ENCODE results near the gene MSMB. TPM values are rescaled to one million over a fixed set of nuclear protein-coding genes. Genes with fewer than 3 reads are reported as not detected.

MSMB gene
- total RNA-seq, 4 donors from 2014 or later = not detected

DNA sequence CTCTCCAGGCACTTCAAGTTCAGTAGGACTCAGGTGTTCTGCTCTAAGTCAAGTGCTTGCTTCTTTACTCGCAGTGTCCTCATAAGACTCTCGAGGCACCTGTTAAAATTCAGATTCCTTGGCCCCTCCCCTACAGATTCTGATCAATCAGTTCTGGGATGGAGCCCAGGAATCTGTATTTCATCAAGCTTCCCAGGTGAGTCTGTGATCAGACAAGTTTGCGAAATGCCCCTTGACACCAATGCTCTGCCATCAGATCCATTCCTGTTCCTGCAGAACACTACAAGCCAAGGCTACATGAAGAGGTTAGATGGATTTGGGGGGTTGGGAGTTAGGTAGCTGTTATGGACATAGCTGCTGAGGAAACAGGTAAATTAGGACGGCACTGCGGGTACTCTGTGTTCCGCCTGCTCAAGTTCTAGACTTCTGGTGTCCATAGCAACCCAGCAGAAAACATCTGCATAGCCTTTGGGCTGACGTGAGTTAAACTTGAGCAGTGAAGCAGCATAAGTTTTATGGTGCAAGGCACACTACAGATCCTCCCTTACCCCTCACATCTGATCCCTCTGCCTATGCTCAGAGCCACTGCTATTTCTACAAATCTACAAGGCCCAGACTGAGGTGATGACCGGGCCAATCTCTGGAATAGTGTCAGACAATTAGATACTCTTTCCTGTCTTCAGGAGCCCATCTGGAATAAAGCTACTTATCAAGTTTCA lies 8.8 kb downstream of the MSMB start:
- H3K27me3 ChIP-seq = peaks cover 0 to 5% of the 10 kb centered on the region in 2 donors
- TF ChIP-seq, protein P1, sequence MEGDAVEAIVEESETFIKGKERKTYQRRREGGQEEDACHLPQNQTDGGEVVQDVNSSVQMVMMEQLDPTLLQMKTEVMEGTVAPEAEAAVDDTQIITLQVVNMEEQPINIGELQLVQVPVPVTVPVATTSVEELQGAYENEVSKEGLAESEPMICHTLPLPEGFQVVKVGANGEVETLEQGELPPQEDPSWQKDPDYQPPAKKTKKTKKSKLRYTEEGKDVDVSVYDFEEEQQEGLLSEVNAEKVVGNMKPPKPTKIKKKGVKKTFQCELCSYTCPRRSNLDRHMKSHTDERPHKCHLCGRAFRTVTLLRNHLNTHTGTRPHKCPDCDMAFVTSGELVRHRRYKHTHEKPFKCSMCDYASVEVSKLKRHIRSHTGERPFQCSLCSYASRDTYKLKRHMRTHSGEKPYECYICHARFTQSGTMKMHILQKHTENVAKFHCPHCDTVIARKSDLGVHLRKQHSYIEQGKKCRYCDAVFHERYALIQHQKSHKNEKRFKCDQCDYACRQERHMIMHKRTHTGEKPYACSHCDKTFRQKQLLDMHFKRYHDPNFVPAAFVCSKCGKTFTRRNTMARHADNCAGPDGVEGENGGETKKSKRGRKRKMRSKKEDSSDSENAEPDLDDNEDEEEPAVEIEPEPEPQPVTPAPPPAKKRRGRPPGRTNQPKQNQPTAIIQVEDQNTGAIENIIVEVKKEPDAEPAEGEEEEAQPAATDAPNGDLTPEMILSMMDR (IDR thresholded peaks at IDR 0.05) = no peak
- no peak for TF ChIP-seq POLR2A (IDR thresholded peaks at IDR 0.05)
- H3K27ac ChIP-seq = no peak overlapping the region
- no peaks in the 10 kb centered on the region for H3K9me3 ChIP-seq
- WGBS, 2 donors = 88% methylated on average over 8 of the region's 8 CpGs
- H3K4me3 ChIP-seq = no peak overlapping the region
- H3K36me3 ChIP-seq = no peaks in the 10 kb centered on the region
- H3K4me1 ChIP-seq = no peaks in the 10 kb centered on the region
- DNase-seq (ENCODE audit: low spot score in 2 of 2) = no peak

DNA sequence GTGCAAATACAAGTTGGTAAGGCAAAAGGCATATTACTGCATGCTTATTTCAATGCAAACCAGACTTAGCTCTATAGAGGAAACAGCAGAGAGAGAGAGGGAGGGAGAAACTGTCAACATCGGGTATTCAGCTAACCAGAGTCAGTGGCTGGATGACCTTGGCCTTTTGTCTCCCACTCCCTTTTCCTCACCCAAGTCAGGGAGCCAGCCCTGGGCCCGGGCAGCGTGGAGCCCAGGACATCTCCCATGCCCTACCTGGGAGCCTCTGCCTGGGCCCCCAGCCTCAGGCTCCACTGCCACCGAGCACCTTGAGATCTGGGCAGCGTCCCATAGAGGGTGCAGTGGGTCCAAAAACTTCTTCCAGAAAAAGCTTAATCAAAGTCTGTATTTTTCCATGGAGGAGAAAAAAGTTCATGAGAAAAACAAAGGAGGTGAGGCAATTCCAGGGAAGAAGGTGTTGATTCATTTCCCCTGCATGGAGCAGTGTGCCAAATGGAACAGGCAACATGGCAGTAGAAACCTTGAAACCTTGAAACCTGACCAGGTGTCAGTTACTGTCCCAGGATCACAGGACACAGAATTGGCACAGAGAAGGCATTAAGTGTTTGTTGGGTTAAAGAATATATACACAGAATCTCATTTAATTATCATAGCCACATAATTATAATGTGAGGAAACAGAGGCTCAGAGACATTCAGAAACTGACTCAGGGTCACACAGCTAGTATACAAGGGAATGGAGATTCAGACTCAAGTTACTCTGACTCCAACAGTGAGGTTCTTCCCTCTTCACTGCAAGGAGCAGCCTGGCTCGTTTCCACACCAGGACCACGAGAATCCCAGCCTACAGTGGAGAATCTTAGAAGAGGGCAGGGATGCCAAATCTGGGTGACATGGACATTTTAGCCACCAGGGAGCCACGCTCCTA lies 9.9 kb downstream of the MSMB start:
- DNase-seq (ENCODE audit: low spot score in 2 of 2) = no peak
- 58 to 60% methylated on average over 8 of the region's 8 CpGs for WGBS, 2 donors

DNA sequence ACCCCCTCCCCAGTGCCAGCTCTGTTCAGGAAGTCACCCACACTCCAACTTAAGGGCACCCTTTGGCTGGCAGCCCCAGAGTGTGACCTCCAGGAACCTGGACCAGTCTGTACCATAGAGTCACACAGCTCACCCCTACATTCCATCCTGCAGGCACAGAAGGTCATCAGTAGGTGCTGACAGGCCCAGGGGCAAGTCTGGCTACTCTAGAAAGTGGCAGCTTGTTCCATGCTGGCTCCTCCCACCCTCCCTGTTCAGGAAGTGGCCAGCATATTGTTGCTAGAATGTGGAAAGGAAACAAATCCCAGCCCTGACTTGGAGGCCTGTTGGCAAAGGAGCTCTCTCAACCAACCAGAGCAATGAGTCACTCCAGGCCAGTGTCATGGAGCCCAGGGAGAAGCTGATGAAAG lies 12.5 kb downstream of the MSMB start:
- H3K36me3 ChIP-seq = no peaks in the 10 kb centered on the region
- H3K27me3 ChIP-seq = peaks cover 0 to 5% of the 10 kb centered on the region in 2 donors
- peaks cover 4 to 16% (median 11%) of the 10 kb centered on the region in 4 donors for H3K4me1 ChIP-seq
- H3K27ac ChIP-seq = no peak overlapping the region
- no peak for DNase-seq (ENCODE audit: low spot score in 2 of 2)
- no peaks in the 10 kb centered on the region for H3K9me3 ChIP-seq
- no peak overlapping the region for H3K4me3 ChIP-seq
- no peak for TF ChIP-seq POLR2A (IDR thresholded peaks at IDR 0.05)
- no peak for TF ChIP-seq EP300 (IDR thresholded peaks at IDR 0.05)
- TF ChIP-seq, protein P1 (IDR thresholded peaks at IDR 0.05) = no peak

More for the DNA sequence above, 9.9 kb downstream of the MSMB start:
- TF ChIP-seq EP300 (IDR thresholded peaks at IDR 0.05) (no peak), POLR2A (IDR thresholded peaks at IDR 0.05) (no peak)
- TF ChIP-seq, protein P1 (IDR thresholded peaks at IDR 0.05) = no peak
- peaks cover 0 to 5% of the 10 kb centered on the region in 2 donors for H3K27me3 ChIP-seq
- no peak overlapping the region for H3K4me3 ChIP-seq
- H3K4me1 ChIP-seq = no peaks in the 10 kb centered on the region
- H3K9me3 ChIP-seq = no peaks in the 10 kb centered on the region
- no peak overlapping the region for H3K27ac ChIP-seq
- H3K36me3 ChIP-seq = no peaks in the 10 kb centered on the region

DNA sequence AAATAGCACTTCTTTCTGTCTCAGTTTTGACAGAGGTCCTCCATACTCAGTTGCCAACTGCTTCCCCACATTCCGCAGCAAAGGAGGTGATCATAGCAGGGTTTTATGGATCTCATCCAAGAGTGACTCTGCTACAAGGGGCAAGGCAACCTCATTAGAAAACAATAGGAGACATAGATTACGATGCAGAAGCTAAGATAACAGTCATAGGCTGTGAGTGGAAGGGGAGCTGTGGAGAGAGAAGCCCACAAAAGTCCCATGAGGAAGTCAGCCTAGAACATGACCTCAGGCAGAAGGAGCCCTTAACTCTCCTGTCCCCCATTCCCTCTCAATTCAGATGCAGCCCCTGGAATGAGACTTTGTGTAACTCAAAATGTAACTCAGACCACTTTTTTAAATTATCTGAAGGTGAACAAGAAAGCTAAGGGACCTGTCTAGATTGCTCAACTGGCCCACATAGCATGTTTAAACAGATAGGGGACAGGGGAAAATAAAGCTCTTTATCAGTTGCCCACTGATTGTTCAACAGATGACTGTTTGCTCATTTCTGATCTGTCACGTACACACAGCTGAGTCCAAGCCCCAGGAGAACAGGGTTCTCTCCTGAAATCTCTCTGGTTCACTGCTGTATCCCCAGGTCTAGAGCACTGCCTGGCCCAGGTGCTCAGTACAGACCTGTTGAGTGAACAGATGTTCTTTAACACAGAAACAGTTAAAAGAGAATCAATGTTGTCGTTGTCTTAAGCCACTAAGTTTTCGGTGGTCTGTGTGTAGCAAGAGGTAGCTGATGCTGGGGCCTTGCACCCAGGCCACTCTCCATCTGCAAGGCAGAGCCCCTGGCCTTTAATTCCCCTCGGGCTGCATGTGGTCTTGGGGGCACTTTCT lies 14.2 kb downstream of the MSMB start:
- DNase-seq (ENCODE audit: low spot score in 2 of 2) = no peak
- peaks cover 4 to 33% (median 20%) of the 10 kb centered on the region in 4 donors for H3K4me1 ChIP-seq
- no peak for TF ChIP-seq POLR2A (IDR thresholded peaks at IDR 0.05)
- TF ChIP-seq, protein P1 (IDR thresholded peaks at IDR 0.05) = no peak
- TF ChIP-seq EP300 (IDR thresholded peaks at IDR 0.05) = no peak
- no peaks in the 10 kb centered on the region for H3K36me3 ChIP-seq
- no peak overlapping the region for H3K27ac ChIP-seq
- H3K27me3 ChIP-seq = peaks cover 0 to 5% of the 10 kb centered on the region in 2 donors
- 80 to 85% methylated on average over 6 of the region's 6 CpGs for WGBS, 2 donors
- no peak overlapping the region for H3K4me3 ChIP-seq
- H3K9me3 ChIP-seq = no peaks in the 10 kb centered on the region
